ENCODE data around the gene INPP4B.
"Not testable (repeated sequence)": the region's sequence is repeated elsewhere in the genome, so short reads cannot be mapped to it uniquely, and the experiment has no call there.

Gene INPP4B

GRCh38 chr4:142648378-142648777, 197.7 kb downstream of the INPP4B start:
- no peak overlapping the region for H3K27ac Mint-ChIP-seq
- ATAC-seq (replicated peaks) (no peak), DNase-seq (no peak)
- no peak overlapping the region for H3K4me3 Mint-ChIP-seq
- peaks cover 18 to 23% of the 10 kb centered on the region in 2 donors for H3K9me3 Mint-ChIP-seq
- no peaks in the 10 kb centered on the region for H3K27me3 Mint-ChIP-seq
- no peaks in the 10 kb centered on the region for H3K4me1 Mint-ChIP-seq
- no peaks in the 10 kb centered on the region for H3K36me3 Mint-ChIP-seq

- no peaks in the 10 kb centered on the region for H3K36me3 Mint-ChIP-seq
- peaks cover 12 to 14% of the 10 kb centered on the region in 2 donors for H3K9me3 Mint-ChIP-seq
- DNase-seq: no peak
Observed at GRCh38 chr4:142645475-142646108, 200.5 kb downstream of the INPP4B start.

GRCh38 chr4:142644628-142645027, 201.5 kb downstream of the INPP4B start:
- H3K27me3 Mint-ChIP-seq; H3K27ac Mint-ChIP-seq; H3K36me3 Mint-ChIP-seq; H3K9me3 Mint-ChIP-seq; H3K4me1 Mint-ChIP-seq; ATAC-seq (replicated peaks); H3K4me3 Mint-ChIP-seq; DNase-seq: not testable (repeated sequence)

More at GRCh38 chr4:142645475-142646108, 200.5 kb downstream of the INPP4B start:
- Mint-ChIP-seq H3K4me1 (no peaks in the 10 kb centered on the region), H3K27ac (no peak overlapping the region), H3K4me3 (no peak overlapping the region), H3K27me3 (no peaks in the 10 kb centered on the region)
- ATAC-seq (replicated peaks): no peak

GRCh38 chr4:142637614-142638013, 208.5 kb downstream of the INPP4B start:
- H3K27me3 Mint-ChIP-seq: no peaks in the 10 kb centered on the region
- no peak overlapping the region for H3K4me3 Mint-ChIP-seq
- H3K36me3 Mint-ChIP-seq: no peaks in the 10 kb centered on the region
- no peak overlapping the region for H3K27ac Mint-ChIP-seq
- no peaks in the 10 kb centered on the region for H3K4me1 Mint-ChIP-seq
- ATAC-seq (replicated peaks) (no peak), DNase-seq (no peak)
- peaks cover 0 to 3% of the 10 kb centered on the region in 2 donors for H3K9me3 Mint-ChIP-seq

GRCh38 chr4:142631836-142632235, 214.3 kb downstream of the INPP4B start:
- Mint-ChIP-seq H3K27me3 (no peaks in the 10 kb centered on the region), H3K27ac (no peak overlapping the region), H3K9me3 (no peaks in the 10 kb centered on the region), H3K4me3 (no peak overlapping the region), H3K4me1 (no peaks in the 10 kb centered on the region), H3K36me3 (no peaks in the 10 kb centered on the region)
- DNase-seq: no peak
- no peak for ATAC-seq (replicated peaks)

- H3K9me3 Mint-ChIP-seq: peaks cover 0 to 2% of the 10 kb centered on the region in 2 donors
- DNase-seq (no peak), ATAC-seq (replicated peaks) (no peak)
- H3K36me3 Mint-ChIP-seq: no peaks in the 10 kb centered on the region
- H3K4me1 Mint-ChIP-seq: no peaks in the 10 kb centered on the region
- no peak overlapping the region for H3K27ac Mint-ChIP-seq
- H3K27me3 Mint-ChIP-seq: no peaks in the 10 kb centered on the region
- no peak overlapping the region for H3K4me3 Mint-ChIP-seq
Observed at GRCh38 chr4:142615324-142615665, 230.8 kb downstream of the INPP4B start.

GRCh38 chr4:142614621-142615323, 231.3 kb downstream of the INPP4B start:
- Mint-ChIP-seq H3K9me3 (no peaks in the 10 kb centered on the region), H3K4me3 (no peak overlapping the region), H3K27me3 (no peaks in the 10 kb centered on the region), H3K4me1 (no peaks in the 10 kb centered on the region), H3K27ac (no peak overlapping the region), H3K36me3 (no peaks in the 10 kb centered on the region)
- DNase-seq (no peak), ATAC-seq (replicated peaks) (no peak)

GRCh38 chr4:142607976-142608375, 238.1 kb downstream of the INPP4B start:
- H3K36me3 Mint-ChIP-seq: no peaks in the 10 kb centered on the region
- H3K27ac Mint-ChIP-seq: no peak overlapping the region
- no peak for ATAC-seq (replicated peaks)

GRCh38 chr4:142600952-142601351, 245.1 kb downstream of the INPP4B start:
- Mint-ChIP-seq H3K27me3 (no peaks in the 10 kb centered on the region), H3K9me3 (peaks cover 8 to 11% of the 10 kb centered on the region in 2 donors), H3K4me3 (no peak overlapping the region), H3K36me3 (no peaks in the 10 kb centered on the region), H3K4me1 (no peaks in the 10 kb centered on the region), H3K27ac (no peak overlapping the region)
- ATAC-seq (replicated peaks): no peak
- no peak for DNase-seq

More at GRCh38 chr4:142607976-142608375, 238.1 kb downstream of the INPP4B start:
- no peak overlapping the region for H3K4me3 Mint-ChIP-seq
- no peaks in the 10 kb centered on the region for H3K4me1 Mint-ChIP-seq
- H3K9me3 Mint-ChIP-seq: peaks cover under 1 to 5% of the 10 kb centered on the region in 2 donors
- DNase-seq: no peak
- H3K27me3 Mint-ChIP-seq: no peaks in the 10 kb centered on the region

GRCh38 chr4:142598132-142598531, 248.0 kb downstream of the INPP4B start:
- H3K36me3 Mint-ChIP-seq: no peaks in the 10 kb centered on the region
- H3K27me3 Mint-ChIP-seq: no peaks in the 10 kb centered on the region
- no peaks in the 10 kb centered on the region for H3K4me1 Mint-ChIP-seq
- ATAC-seq (replicated peaks) (no peak), DNase-seq (no peak)
- H3K9me3 Mint-ChIP-seq: peaks cover 6 to 11% of the 10 kb centered on the region in 2 donors
- no peak overlapping the region for H3K4me3 Mint-ChIP-seq
- H3K27ac Mint-ChIP-seq: no peak overlapping the region

GRCh38 chr4:142596595-142596994, 249.5 kb downstream of the INPP4B start:
- Mint-ChIP-seq H3K4me1 (no peaks in the 10 kb centered on the region), H3K4me3 (no peak overlapping the region), H3K9me3 (peaks cover 0 to 2% of the 10 kb centered on the region in 2 donors), H3K27me3 (no peaks in the 10 kb centered on the region), H3K27ac (no peak overlapping the region), H3K36me3 (no peaks in the 10 kb centered on the region)
- no peak for DNase-seq
- ATAC-seq (replicated peaks): no peak

GRCh38 chr4:142596121-142596520, 250.0 kb downstream of the INPP4B start:
- no peaks in the 10 kb centered on the region for H3K36me3 Mint-ChIP-seq

GRCh38 chr4:142595222-142595871, 250.8 kb downstream of the INPP4B start:
- Mint-ChIP-seq H3K4me3 (no peak overlapping the region), H3K36me3 (no peaks in the 10 kb centered on the region), H3K27me3 (no peaks in the 10 kb centered on the region), H3K4me1 (no peaks in the 10 kb centered on the region), H3K27ac (no peak overlapping the region), H3K9me3 (no peaks in the 10 kb centered on the region)
- no peak for ATAC-seq (replicated peaks)
- no peak for DNase-seq

More at GRCh38 chr4:142596121-142596520, 250.0 kb downstream of the INPP4B start:
- no peak overlapping the region for H3K27ac Mint-ChIP-seq
- no peak for DNase-seq
- H3K27me3 Mint-ChIP-seq: no peaks in the 10 kb centered on the region
- no peaks in the 10 kb centered on the region for H3K4me1 Mint-ChIP-seq
- no peak overlapping the region for H3K4me3 Mint-ChIP-seq
- no peak for ATAC-seq (replicated peaks)
- peaks cover 0 to 2% of the 10 kb centered on the region in 2 donors for H3K9me3 Mint-ChIP-seq

GRCh38 chr4:142585411-142585810, 260.7 kb downstream of the INPP4B start:
- H3K36me3 Mint-ChIP-seq: no peaks in the 10 kb centered on the region
- peaks cover 0 to 5% of the 10 kb centered on the region in 2 donors for H3K4me1 Mint-ChIP-seq
- H3K9me3 Mint-ChIP-seq: no peaks in the 10 kb centered on the region
- ATAC-seq (replicated peaks) (no peak), DNase-seq (no peak)
- no peaks in the 10 kb centered on the region for H3K27me3 Mint-ChIP-seq
- no peak overlapping the region for H3K27ac Mint-ChIP-seq
- H3K4me3 Mint-ChIP-seq: no peak overlapping the region

- H3K27ac Mint-ChIP-seq: no peak overlapping the region
- no peak overlapping the region for H3K4me3 Mint-ChIP-seq
- no peaks in the 10 kb centered on the region for H3K27me3 Mint-ChIP-seq
- no peaks in the 10 kb centered on the region for H3K9me3 Mint-ChIP-seq
- peaks cover 0 to 5% of the 10 kb centered on the region in 2 donors for H3K4me1 Mint-ChIP-seq
- no peak for ATAC-seq (replicated peaks)
- H3K36me3 Mint-ChIP-seq: no peaks in the 10 kb centered on the region
- no peak for DNase-seq
Observed at GRCh38 chr4:142583708-142584107, 262.4 kb downstream of the INPP4B start.
